ENCODE results near the gene OPCML.

OPCML gene

GRCh38 chr11:132640952-132641351 lies 891.3 kb downstream of the OPCML start:
- no peak for TF ChIP-seq ARNTL (CRISPR knock-in tag; IDR thresholded peaks at IDR 0.05; ENCODE audit: borderline replicate concordance, low read depth)
- no peak for TF ChIP-seq BACH2 (CRISPR knock-in tag; IDR thresholded peaks at IDR 0.05; ENCODE audit: borderline replicate concordance)
- TF ChIP-seq ESRRG (CRISPR knock-in tag; IDR thresholded peaks at IDR 0.05): no peak
- no peak for TF ChIP-seq SNAI2 (CRISPR knock-in tag; IDR thresholded peaks at IDR 0.05)
- no peak for TF ChIP-seq ISL1 (CRISPR knock-in tag; IDR thresholded peaks at IDR 0.05)
- ATAC-seq: no peak

GRCh38 chr11:132639986-132640385 lies 892.3 kb downstream of the OPCML start:
- no peak for ATAC-seq
- TF ChIP-seq, protein P1, sequence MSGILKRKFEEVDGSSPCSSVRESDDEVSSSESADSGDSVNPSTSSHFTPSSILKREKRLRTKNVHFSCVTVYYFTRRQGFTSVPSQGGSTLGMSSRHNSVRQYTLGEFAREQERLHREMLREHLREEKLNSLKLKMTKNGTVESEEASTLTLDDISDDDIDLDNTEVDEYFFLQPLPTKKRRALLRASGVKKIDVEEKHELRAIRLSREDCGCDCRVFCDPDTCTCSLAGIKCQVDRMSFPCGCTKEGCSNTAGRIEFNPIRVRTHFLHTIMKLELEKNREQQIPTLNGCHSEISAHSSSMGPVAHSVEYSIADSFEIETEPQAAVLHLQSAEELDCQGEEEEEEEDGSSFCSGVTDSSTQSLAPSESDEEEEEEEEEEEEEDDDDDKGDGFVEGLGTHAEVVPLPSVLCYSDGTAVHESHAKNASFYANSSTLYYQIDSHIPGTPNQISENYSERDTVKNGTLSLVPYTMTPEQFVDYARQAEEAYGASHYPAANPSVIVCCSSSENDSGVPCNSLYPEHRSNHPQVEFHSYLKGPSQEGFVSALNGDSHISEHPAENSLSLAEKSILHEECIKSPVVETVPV (CRISPR knock-in tag; IDR thresholded peaks at IDR 0.05): no peak
- TF ChIP-seq ZNF70 (CRISPR knock-in tag; IDR thresholded peaks at IDR 0.05) (no peak), OSR1 (CRISPR knock-in tag; IDR thresholded peaks at IDR 0.05) (no peak), ARNTL (CRISPR knock-in tag; IDR thresholded peaks at IDR 0.05; ENCODE audit: borderline replicate concordance, low read depth) (no peak), CREB5 (CRISPR knock-in tag; IDR thresholded peaks at IDR 0.05; ENCODE audit: low read depth) (no peak), TSHZ2 (CRISPR knock-in tag; IDR thresholded peaks at IDR 0.05) (no peak), BACH2 (CRISPR knock-in tag; IDR thresholded peaks at IDR 0.05; ENCODE audit: borderline replicate concordance) (no peak), RARB (CRISPR knock-in tag; IDR thresholded peaks at IDR 0.05) (no peak), ZC3H10 (CRISPR knock-in tag; IDR thresholded peaks at IDR 0.05) (no peak), ZFP3 (CRISPR knock-in tag; IDR thresholded peaks at IDR 0.05) (no peak), SNAI2 (CRISPR knock-in tag; IDR thresholded peaks at IDR 0.05) (no peak), ZNF565 (CRISPR knock-in tag; conservative IDR thresholded peaks at IDR 0.05; ENCODE audit: low read depth) (no peak), ISL1 (CRISPR knock-in tag; IDR thresholded peaks at IDR 0.05) (no peak), GLIS3 (CRISPR knock-in tag; IDR thresholded peaks at IDR 0.05) (no peak), TCF4 (CRISPR knock-in tag; IDR thresholded peaks at IDR 0.05; ENCODE audit: borderline replicate concordance) (no peak)
- TF ChIP-seq, protein P2, sequence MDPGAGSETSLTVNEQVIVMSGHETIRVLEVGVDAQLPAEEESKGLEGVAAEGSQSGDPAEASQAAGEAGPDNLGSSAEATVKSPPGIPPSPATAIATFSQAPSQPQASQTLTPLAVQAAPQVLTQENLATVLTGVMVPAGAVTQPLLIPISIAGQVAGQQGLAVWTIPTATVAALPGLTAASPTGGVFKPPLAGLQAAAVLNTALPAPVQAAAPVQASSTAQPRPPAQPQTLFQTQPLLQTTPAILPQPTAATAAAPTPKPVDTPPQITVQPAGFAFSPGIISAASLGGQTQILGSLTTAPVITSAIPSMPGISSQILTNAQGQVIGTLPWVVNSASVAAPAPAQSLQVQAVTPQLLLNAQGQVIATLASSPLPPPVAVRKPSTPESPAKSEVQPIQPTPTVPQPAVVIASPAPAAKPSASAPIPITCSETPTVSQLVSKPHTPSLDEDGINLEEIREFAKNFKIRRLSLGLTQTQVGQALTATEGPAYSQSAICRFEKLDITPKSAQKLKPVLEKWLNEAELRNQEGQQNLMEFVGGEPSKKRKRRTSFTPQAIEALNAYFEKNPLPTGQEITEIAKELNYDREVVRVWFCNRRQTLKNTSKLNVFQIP (CRISPR knock-in tag; IDR thresholded peaks at IDR 0.05; ENCODE audit: borderline replicate concordance, low read depth): no peak
- TF ChIP-seq, protein P3, sequence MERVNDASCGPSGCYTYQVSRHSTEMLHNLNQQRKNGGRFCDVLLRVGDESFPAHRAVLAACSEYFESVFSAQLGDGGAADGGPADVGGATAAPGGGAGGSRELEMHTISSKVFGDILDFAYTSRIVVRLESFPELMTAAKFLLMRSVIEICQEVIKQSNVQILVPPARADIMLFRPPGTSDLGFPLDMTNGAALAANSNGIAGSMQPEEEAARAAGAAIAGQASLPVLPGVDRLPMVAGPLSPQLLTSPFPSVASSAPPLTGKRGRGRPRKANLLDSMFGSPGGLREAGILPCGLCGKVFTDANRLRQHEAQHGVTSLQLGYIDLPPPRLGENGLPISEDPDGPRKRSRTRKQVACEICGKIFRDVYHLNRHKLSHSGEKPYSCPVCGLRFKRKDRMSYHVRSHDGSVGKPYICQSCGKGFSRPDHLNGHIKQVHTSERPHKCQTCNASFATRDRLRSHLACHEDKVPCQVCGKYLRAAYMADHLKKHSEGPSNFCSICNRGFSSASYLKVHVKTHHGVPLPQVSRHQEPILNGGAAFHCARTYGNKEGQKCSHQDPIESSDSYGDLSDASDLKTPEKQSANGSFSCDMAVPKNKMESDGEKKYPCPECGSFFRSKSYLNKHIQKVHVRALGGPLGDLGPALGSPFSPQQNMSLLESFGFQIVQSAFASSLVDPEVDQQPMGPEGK (CRISPR knock-in tag; IDR thresholded peaks at IDR 0.05; ENCODE audit: borderline replicate concordance): no peak

- ATAC-seq: no peak
- TF ChIP-seq, protein P1 (CRISPR knock-in tag; IDR thresholded peaks at IDR 0.05): no peak
- no peak for TF ChIP-seq SNAI2 (CRISPR knock-in tag; IDR thresholded peaks at IDR 0.05)
- no peak for TF ChIP-seq ISL1 (CRISPR knock-in tag; IDR thresholded peaks at IDR 0.05)
- TF ChIP-seq PPARA (CRISPR knock-in tag; IDR thresholded peaks at IDR 0.05; ENCODE audit: borderline replicate concordance): no peak
- no peak for TF ChIP-seq TSHZ2 (CRISPR knock-in tag; IDR thresholded peaks at IDR 0.05)
- TF ChIP-seq, protein P3 (CRISPR knock-in tag; IDR thresholded peaks at IDR 0.05; ENCODE audit: borderline replicate concordance): no peak
- no peak for TF ChIP-seq ZNF565 (CRISPR knock-in tag; conservative IDR thresholded peaks at IDR 0.05; ENCODE audit: low read depth)
- TF ChIP-seq GLIS3 (CRISPR knock-in tag; IDR thresholded peaks at IDR 0.05): no peak
- TF ChIP-seq ZNF70 (CRISPR knock-in tag; IDR thresholded peaks at IDR 0.05): no peak
- no peak for TF ChIP-seq ZFP3 (CRISPR knock-in tag; IDR thresholded peaks at IDR 0.05)
- TF ChIP-seq BACH2 (CRISPR knock-in tag; IDR thresholded peaks at IDR 0.05; ENCODE audit: borderline replicate concordance): no peak
These were observed 892.9 kb downstream of the OPCML start for GRCh38 chr11:132639403-132639802.

Measured in SK-N-SH treated with all-trans-retinoic acid at 6 μM for 48 hours (cell line).